IMR-90 (cell line): Measurements from ENCODE around the gene PPP1R3F. TPM values are rescaled to one million over a fixed set of nuclear protein-coding genes. Genes with fewer than 3 reads are reported as not detected.

Experiments used
- ATAC-seq: fragments of 200-7000 bp; cut with Tn5 transposase; 2 replicates; pipeline ENCODE4 v1.9.1; 2020; ENCODE audit warnings: low read depth, mild to moderate bottlenecking, moderate library complexity
- BruUV-seq: library from RNA; stranded (reverse); fragments of 400-500 nt; replicated peaks from 2 replicates; lab custom pipeline; 2021; lab: Mats Ljungman, UMichigan
- CTCF ChIA-PET: fragments of 300-600 bp; formaldehyde crosslinking; extraction: SDS; loops from one replicate; lab custom pipeline; 2021; ENCODE audit warnings: antibody characterized with exemption; lab: Yijun Ruan, JAX
- POLR2A ChIA-PET: fragments of 300-600 bp; sonication (Branson Sonifier 250); formaldehyde crosslinking; loops from one replicate; lab custom pipeline; 2022; ENCODE audit warnings: antibody characterized with exemption; ENCODE audit not compliant: unreplicated experiment; lab: Charles Lee
- DNase-seq: peaks from one replicate; pipeline ENCODE4 v3.0.0; 2013
- H2AFZ ChIP-seq: replicated peaks from 2 replicates; pipeline ENCODE3; 2013; ENCODE audit warnings: low read length, mild to moderate bottlenecking; ENCODE audit not compliant: poor library complexity
- H2AK5ac ChIP-seq: 2 replicates; pipeline ENCODE4 v1.6.1; 2013; ENCODE audit warnings: low read depth, low read length, inconsistent platforms
- H2AK9ac ChIP-seq: replicated peaks from 2 replicates; pipeline ENCODE3; 2013; ENCODE audit warnings: mild to moderate bottlenecking, low read depth, low read length, moderate library complexity; ENCODE audit not compliant: poor library complexity
- H2BK120ac ChIP-seq: 2 replicates; pipeline ENCODE4 v1.6.1; 2013; ENCODE audit warnings: low read depth, low read length, inconsistent platforms
- H2BK15ac ChIP-seq: 3 replicates; pipeline ENCODE4 v1.6.1; 2013; ENCODE audit warnings: low read depth, low read length, inconsistent platforms
- H2BK20ac ChIP-seq: 2 replicates; pipeline ENCODE4 v1.6.1; 2013; ENCODE audit warnings: low read depth, mild to moderate bottlenecking, inconsistent platforms, low read length, moderate library complexity
- H2BK5ac ChIP-seq: 2 replicates; pipeline ENCODE4 v1.6.1; 2013; ENCODE audit warnings: mild to moderate bottlenecking, low read depth, low read length, inconsistent platforms; ENCODE audit not compliant: poor library complexity, severe bottlenecking
- H3K14ac ChIP-seq: replicated peaks from 2 replicates; pipeline ENCODE4 v1.6.1; 2013; ENCODE audit warnings: low read depth, low read length, inconsistent platforms
- H3K18ac ChIP-seq: 2 replicates; pipeline ENCODE4 v1.6.1; 2013; ENCODE audit warnings: low read depth, low read length, control low read depth
- H3K23ac ChIP-seq: 2 replicates; pipeline ENCODE4 v1.6.1; 2013; ENCODE audit warnings: low read depth, low read length, inconsistent platforms
- H3K27ac ChIP-seq: 2 replicates; pipeline ENCODE4 v1.5.1; 2013; ENCODE audit warnings: mild to moderate bottlenecking, control low read depth, low read length; ENCODE audit not compliant: insufficient read depth
- H3K27me3 ChIP-seq: 2 replicates; pipeline ENCODE4 v1.6.1; 2013; ENCODE audit warnings: low read length; ENCODE audit not compliant: control insufficient read depth, insufficient read depth
- H3K36me3 ChIP-seq: 2 replicates; pipeline ENCODE4 v1.6.1; 2013; ENCODE audit warnings: low read length, mixed read lengths; ENCODE audit not compliant: control insufficient read depth, insufficient read depth
- H3K4ac ChIP-seq: 2 replicates; pipeline ENCODE4 v1.6.1; 2013; ENCODE audit warnings: low read depth, low read length, inconsistent platforms
- H3K4me1 ChIP-seq: 2 replicates; pipeline ENCODE4 v1.6.1; 2013; ENCODE audit warnings: low read length, mixed read lengths; ENCODE audit not compliant: control insufficient read depth, insufficient read depth
- H3K4me2 ChIP-seq: 2 replicates; pipeline ENCODE4 v1.6.1; 2013; ENCODE audit warnings: low read depth, mild to moderate bottlenecking, control low read depth, low read length, moderate library complexity
- H3K4me3 ChIP-seq: 2 replicates; pipeline ENCODE4 v1.5.1; 2013; ENCODE audit warnings: low read depth, mild to moderate bottlenecking, control low read depth, low read length, moderate library complexity; ENCODE audit not compliant: insufficient read depth
- H3K56ac ChIP-seq: 2 replicates; pipeline ENCODE4 v1.6.1; 2013; ENCODE audit warnings: low read length, inconsistent platforms; ENCODE audit not compliant: insufficient read depth; ENCODE audit errors: extremely low read depth
- H3K79me1 ChIP-seq, 2 experiments: 2 replicates each; pipeline ENCODE4 v1.6.1; 2013; ENCODE audit warnings: low read length in 2 of 2, inconsistent platforms in 1 of 2, low read depth in 1 of 2
- H3K9ac ChIP-seq: 2 replicates; pipeline ENCODE4 v1.6.1; 2013; ENCODE audit warnings: low read depth, low read length, control low read depth
- H3K9me1 ChIP-seq: 2 replicates; pipeline ENCODE4 v1.6.1; 2013; ENCODE audit warnings: low read length, inconsistent platforms; ENCODE audit not compliant: insufficient read depth
- H3K9me3 ChIP-seq: 2 replicates; pipeline ENCODE4 v1.6.1; 2013; ENCODE audit warnings: low read length; ENCODE audit not compliant: control insufficient read depth, insufficient read depth
- H4K20me1 ChIP-seq: 2 replicates; pipeline ENCODE4 v1.6.1; 2013; ENCODE audit warnings: low read length, inconsistent platforms; ENCODE audit not compliant: insufficient read depth
- H4K5ac ChIP-seq: 2 replicates; pipeline ENCODE4 v1.6.1; 2013; ENCODE audit warnings: mild to moderate bottlenecking, low read depth, low read length, control low read depth
- H4K8ac ChIP-seq, 2 experiments: 2 replicates each; pipeline ENCODE4 v1.6.1; 2013; ENCODE audit warnings: low read depth in 2 of 2, low read length in 2 of 2, control low read depth in 1 of 2, inconsistent platforms in 1 of 2
- H4K91ac ChIP-seq: 2 replicates; pipeline ENCODE4 v1.6.1; 2013; ENCODE audit warnings: low read depth, low read length, inconsistent platforms; ENCODE audit not compliant: insufficient read depth
- SMC3 ChIP-seq: fragments of 150-350 bp; IDR thresholded peaks from 2 replicates; pipeline ENCODE4 v1.6.1; 2016; ENCODE audit warnings: low read depth, mild to moderate bottlenecking, antibody characterized with exemption, low read length, moderate library complexity
- WGBS, 2 experiments: methylation state at CpG; one replicate each; pipeline versions ENCODE4 v1.1.5 to v1.1.7; 2013; ENCODE audit warnings: missing lambda C conversion rate in 2 of 2; ENCODE audit not compliant: insufficient read length in 1 of 2; ENCODE audit errors: extremely low coverage in 2 of 2; 5-methylcytosine and 5-hydroxymethylcytosine counted together
- dilution Hi-C: fragments of 300-500 bp; cut with HindIII; formaldehyde crosslinking; loops from one replicate; pipeline ENCODE4 v1.14.3; 2018; ENCODE audit warnings: low sequenced_read_pairs; ENCODE audit not compliant: unreplicated experiment
- in situ Hi-C: fragments of 300-500 bp; cut with MboI; formaldehyde crosslinking; loops from 3 replicates; pipeline ENCODE4 v1.14.3; 2019; ENCODE audit warnings: low sequenced_read_pairs, inconsistent platforms, mixed read lengths
- intact Hi-C: fragments of 100-400 bp; cut with micrococcal nuclease; formaldehyde crosslinking; loops from 2 replicates; pipeline ENCODE4 v1.10.0; 2022
- polyA plus RNA-seq, 3 experiments: library from polyadenylated mRNA; depleted of rRNA; stranded (reverse); fragments of >200 nt; gene quantifications; 2 replicates each; pipeline ENCODE4 v1.2.3, GENCODE V29; 2012; ENCODE audit warnings: low replicate concordance in 1 of 3
- total RNA-seq: library from RNA; depleted of rRNA; stranded (reverse); fragments of >200 nt; gene quantifications from 2 replicates; pipeline ENCODE4 v1.2.3, GENCODE V29; 2012

The PPP1R3F gene
- total and polyA plus RNA-seq, 2 of the 4 experiments (the other 2 are of a cell fraction) = 0.72 to 1.7 TPM

DNA sequence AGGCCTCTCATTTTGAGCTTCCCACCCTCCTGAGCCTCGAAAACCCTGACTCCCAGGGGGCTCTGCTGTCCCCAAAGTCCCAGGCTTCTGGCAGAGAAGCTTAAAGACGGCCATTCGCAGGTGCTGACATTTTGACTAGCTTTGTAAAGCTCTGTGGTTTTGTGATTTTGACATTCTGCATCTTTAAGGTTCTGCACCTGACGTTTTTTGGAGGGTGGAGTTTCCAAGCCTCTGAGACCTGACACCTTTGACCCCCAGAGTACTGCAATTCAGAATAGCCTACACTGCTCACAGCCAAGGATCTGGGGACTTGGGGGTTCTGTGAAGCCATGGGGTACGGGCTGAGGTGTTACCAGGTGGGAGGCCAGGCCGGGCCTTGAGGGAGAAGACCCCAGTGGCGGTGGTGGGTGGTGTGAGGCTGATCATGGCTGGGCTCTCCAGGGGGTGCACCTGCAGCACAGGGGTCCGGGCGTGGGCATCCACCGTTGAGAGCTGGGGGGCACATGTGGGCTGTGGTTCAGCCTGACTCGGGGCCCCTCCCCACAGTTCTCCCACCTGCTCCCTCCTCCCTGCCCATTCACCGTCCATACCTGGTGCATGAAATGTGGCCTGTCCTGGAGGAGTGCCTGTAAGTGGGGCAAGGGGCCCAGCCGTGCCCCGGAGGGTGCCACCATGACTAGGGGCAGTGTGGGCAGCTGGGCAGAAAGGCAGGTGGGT, 12.4 kb upstream of the PPP1R3F start:
- H2AFZ ChIP-seq = no peak overlapping the region
- dilution Hi-C loops (no loop called here), intact Hi-C loops (no loop called here), in situ Hi-C loops (no loop called here)
- H3K4me2 ChIP-seq = no peak overlapping the region
- no peak overlapping the region for H3K27ac ChIP-seq
- no peak overlapping the region for H3K9ac ChIP-seq
- H2BK15ac ChIP-seq = no peak overlapping the region
- ChIA-PET POLR2A (no interaction called here), CTCF (no interaction called here)
- H4K91ac ChIP-seq = no peak overlapping the region
- H3K27me3 ChIP-seq = peaks cover 3% of the 10 kb centered on the region; the same call in 1 of the 2 replicates
- no peak overlapping the region for H3K18ac ChIP-seq
- 100% methylated on average over 1 of the region's 14 CpGs; no CpG with 5 or more reads in 1 of the 2 experiments for WGBS, 2 experiments
- no peak overlapping the region for H2BK5ac ChIP-seq
- no peak overlapping the region for H4K8ac ChIP-seq
- H3K56ac ChIP-seq = no peak overlapping the region
- H3K4me1 ChIP-seq = no peaks in the 10 kb centered on the region
- no peak overlapping the region for H2AK9ac ChIP-seq
- H4K5ac ChIP-seq = no peak overlapping the region
- H2AK5ac ChIP-seq = no peak overlapping the region
- H2BK20ac ChIP-seq = no peak overlapping the region
- H3K23ac ChIP-seq = no peak overlapping the region
- no peaks in the 10 kb centered on the region for H3K9me1 ChIP-seq
- ATAC-seq (no peak), DNase-seq (no peak)
- BruUV-seq = no TSS peak
- no peak for TF ChIP-seq SMC3
- peaks cover 1% of the 10 kb centered on the region; the same call in 1 of the 2 replicates for H3K9me3 ChIP-seq
- no peak overlapping the region for H3K14ac ChIP-seq
- no peak overlapping the region for H3K4ac ChIP-seq
- no peak overlapping the region for H3K4me3 ChIP-seq
- H3K36me3 ChIP-seq = no peaks in the 10 kb centered on the region
- H3K79me1 ChIP-seq = no peaks in the 10 kb centered on the region
- no peaks in the 10 kb centered on the region for H4K20me1 ChIP-seq
- H2BK120ac ChIP-seq = no peak overlapping the region
